ENCODE measurements around the gene TLR7.

The TLR7 gene

GRCh38 chrX:12934850-12935249 is 68.0 kb downstream of the TLR7 start:
- DNase-seq = no peak

- DNase-seq = no peak
Observed at GRCh38 chrX:12936947-12937346, 70.1 kb downstream of the TLR7 start.

Measured in NCI-H2171 treated with DMSO at 0.1 percent for 48 hours (cell line).